GM15510 (cell line): Measurements from ENCODE around the gene CHRNA7.

Experiments
- POLR2A ChIP-seq: IDR thresholded peaks from 3 replicates; pipeline ENCODE4 v1.6.1; 2011; ENCODE audit warnings: borderline replicate concordance; ENCODE audit not compliant: insufficient read length; ENCODE audit errors: extremely low read depth

Gene CHRNA7

GRCh38 chr15:32036971-32037370, 6.7 kb downstream of the CHRNA7 start:
- TF ChIP-seq POLR2A = no peak

GRCh38 chr15:32041294-32041693, 11.0 kb downstream of the CHRNA7 start:
- TF ChIP-seq POLR2A = no peak

- no peak for TF ChIP-seq POLR2A
These were observed 12.1 kb downstream of the CHRNA7 start for GRCh38 chr15:32042269-32042972.

- no peak for TF ChIP-seq POLR2A
These were observed 23.4 kb downstream of the CHRNA7 start for GRCh38 chr15:32053719-32054118.

- TF ChIP-seq POLR2A = no peak
These were observed 27.6 kb downstream of the CHRNA7 start for GRCh38 chr15:32057876-32058425.

- TF ChIP-seq POLR2A = no peak
These were observed 30.4 kb downstream of the CHRNA7 start for GRCh38 chr15:32060706-32061105.

- TF ChIP-seq POLR2A = no peak
These were observed 36.8 kb downstream of the CHRNA7 start for GRCh38 chr15:32067115-32067514.

GRCh38 chr15:32089851-32090359, 59.6 kb downstream of the CHRNA7 start:
- TF ChIP-seq POLR2A = no peak

- no peak for TF ChIP-seq POLR2A
These were observed 61.4 kb downstream of the CHRNA7 start for GRCh38 chr15:32091505-32092380.

- no peak for TF ChIP-seq POLR2A
These were observed 65.9 kb downstream of the CHRNA7 start for GRCh38 chr15:32096213-32096612.

- TF ChIP-seq POLR2A = no peak
These were observed 66.8 kb downstream of the CHRNA7 start for GRCh38 chr15:32096916-32097617.

- no peak for TF ChIP-seq POLR2A
These were observed 67.7 kb downstream of the CHRNA7 start for GRCh38 chr15:32098033-32098432.

GRCh38 chr15:32099097-32099785, 68.9 kb downstream of the CHRNA7 start:
- TF ChIP-seq POLR2A = no peak
